ENCODE data around the gene FERMT3.
"Not testable (repeated sequence)": the region's sequence is repeated elsewhere in the genome, so short reads cannot be mapped to it uniquely, and the experiment has no call there.

The FERMT3 gene

GRCh38 chr11:64235437-64236161 is 29.1 kb downstream of the FERMT3 start:
- no peak for DNase-seq (ENCODE audit: low spot score)

- DNase-seq (ENCODE audit: low spot score) = no peak
Observed at GRCh38 chr11:64237484-64237951, 31.0 kb downstream of the FERMT3 start.

- no peak for DNase-seq (ENCODE audit: low spot score)
Observed at GRCh38 chr11:64238076-64238475, 31.6 kb downstream of the FERMT3 start.

GRCh38 chr11:64238999-64239398 is 32.5 kb downstream of the FERMT3 start:
- DNase-seq (ENCODE audit: low spot score) = no peak

- no peak for DNase-seq (ENCODE audit: low spot score)
Observed at GRCh38 chr11:64239662-64240434, 33.3 kb downstream of the FERMT3 start.

- peak; percentile 99 for DNase-seq (ENCODE audit: low spot score)
Observed at GRCh38 chr11:64240435-64241240, 34.1 kb downstream of the FERMT3 start, which contains the start of gene FKBP2. Gene FKBP2, plus strand, starts transcription at chr11:64241095. Its CDS starts 1,293 bp downstream, at chr11:64242388.

DNA sequence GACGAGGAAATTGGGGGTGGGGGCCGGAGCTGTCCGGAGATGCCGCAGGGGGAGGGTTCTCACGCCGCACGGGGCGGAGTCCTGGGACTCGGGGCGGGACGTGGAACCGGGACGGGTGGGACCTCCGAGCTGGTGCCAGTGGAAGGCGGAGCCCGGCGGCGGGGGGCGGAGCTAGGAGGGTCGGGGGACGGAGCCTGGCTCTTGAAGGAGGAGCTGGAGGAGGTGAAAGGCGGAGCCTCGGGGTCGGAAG is 34.6 kb downstream of the FERMT3 start:
- DNase-seq (ENCODE audit: low spot score) = peak; percentile 100

- no peak for DNase-seq (ENCODE audit: low spot score)
Observed at GRCh38 chr11:64241491-64242374, 35.2 kb downstream of the FERMT3 start.

DNA sequence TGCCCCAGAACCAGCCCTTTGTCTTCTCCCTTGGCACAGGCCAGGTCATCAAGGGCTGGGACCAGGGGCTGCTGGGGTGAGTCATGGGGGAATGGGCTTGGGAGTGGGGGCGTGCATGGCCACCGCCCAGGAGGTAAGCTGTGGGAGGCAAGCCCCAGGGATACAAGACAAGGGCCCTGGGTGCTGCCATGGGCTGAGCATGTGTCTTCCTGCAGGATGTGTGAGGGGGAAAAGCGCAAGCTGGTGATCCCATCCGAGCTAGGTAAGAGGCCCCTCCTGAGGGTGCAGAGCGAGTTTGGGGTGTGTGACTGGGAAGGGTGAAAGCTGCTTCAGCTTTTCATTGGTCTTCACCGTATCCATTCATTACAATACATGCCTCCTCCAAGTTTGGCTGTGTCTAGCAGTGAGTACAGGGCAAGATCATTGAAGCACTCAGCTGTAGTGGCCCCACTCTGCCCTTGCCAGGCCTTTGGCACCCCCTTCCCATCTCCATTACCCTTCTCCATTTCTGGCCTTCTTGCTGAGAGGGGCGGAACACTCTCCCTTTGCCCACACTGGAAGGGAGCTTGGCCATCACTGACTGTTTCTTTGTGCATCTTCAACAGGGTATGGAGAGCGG is 36.8 kb downstream of the FERMT3 start:
- DNase-seq (ENCODE audit: low spot score) = no peak

GRCh38 chr11:64244107-64244506 is 37.6 kb downstream of the FERMT3 start:
- no peak for DNase-seq (ENCODE audit: low spot score)

GRCh38 chr11:64244966-64245365 is 38.4 kb downstream of the FERMT3 start:
- no peak for DNase-seq (ENCODE audit: low spot score)

- DNase-seq (ENCODE audit: low spot score) = no peak
Observed at GRCh38 chr11:64245401-64245796, 38.9 kb downstream of the FERMT3 start.

DNA sequence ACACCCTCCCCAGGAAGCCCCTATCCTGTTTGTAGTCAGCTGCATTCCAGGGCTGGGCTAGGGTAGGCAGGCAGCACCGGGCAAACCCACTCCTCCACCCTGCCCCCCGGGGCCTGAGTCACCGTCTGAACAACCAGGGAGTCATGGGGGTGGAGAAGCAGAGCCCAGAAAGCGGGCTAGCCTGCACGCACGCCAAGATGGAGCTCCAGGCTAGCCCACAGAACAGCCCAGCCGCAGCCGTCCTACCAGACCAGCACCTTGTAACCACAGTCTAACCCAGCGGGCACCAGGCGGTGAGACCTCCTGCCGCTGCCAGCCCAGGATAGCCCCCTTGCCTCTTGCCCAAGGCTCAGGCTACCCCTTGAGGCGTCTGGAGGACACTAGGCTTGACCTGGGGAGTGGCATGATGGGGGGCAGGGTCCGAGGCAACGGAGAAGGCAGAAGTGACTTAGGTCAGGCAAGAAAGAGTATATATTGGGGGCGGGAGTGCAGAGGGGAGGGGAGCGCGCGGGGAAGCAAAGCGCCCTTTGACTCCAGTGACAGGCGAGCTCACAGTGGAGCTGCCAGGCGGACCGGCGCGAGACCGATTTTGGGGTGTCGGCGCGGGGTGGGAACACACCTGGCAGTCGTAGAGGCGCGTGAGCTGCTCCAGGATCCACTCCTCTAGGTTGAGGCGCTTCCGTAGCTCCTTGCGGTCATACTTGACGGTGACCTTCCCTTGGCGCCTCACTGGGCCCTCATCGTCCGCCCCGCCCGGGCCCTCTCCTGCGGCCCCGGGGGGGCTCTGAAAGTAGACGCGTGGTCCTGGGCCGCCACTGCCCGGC is 39.5 kb downstream of the FERMT3 start:
- DNase-seq (ENCODE audit: low spot score) = no peak

DNA sequence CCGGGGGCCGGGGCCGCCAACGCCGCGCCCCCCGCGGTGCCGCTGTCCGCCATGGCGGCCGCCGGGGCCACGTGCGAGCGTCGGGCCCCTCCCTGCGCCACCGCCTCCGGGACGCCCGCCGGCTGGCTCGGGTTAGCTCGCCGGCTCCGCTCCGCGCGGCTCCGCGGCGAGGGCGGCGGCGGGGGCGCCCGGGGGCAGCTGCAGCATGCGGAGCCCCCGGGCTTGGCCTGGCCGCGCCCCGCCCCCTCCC is 40.0 kb downstream of the FERMT3 start:
- not testable (repeated sequence) for DNase-seq (ENCODE audit: low spot score)

DNA sequence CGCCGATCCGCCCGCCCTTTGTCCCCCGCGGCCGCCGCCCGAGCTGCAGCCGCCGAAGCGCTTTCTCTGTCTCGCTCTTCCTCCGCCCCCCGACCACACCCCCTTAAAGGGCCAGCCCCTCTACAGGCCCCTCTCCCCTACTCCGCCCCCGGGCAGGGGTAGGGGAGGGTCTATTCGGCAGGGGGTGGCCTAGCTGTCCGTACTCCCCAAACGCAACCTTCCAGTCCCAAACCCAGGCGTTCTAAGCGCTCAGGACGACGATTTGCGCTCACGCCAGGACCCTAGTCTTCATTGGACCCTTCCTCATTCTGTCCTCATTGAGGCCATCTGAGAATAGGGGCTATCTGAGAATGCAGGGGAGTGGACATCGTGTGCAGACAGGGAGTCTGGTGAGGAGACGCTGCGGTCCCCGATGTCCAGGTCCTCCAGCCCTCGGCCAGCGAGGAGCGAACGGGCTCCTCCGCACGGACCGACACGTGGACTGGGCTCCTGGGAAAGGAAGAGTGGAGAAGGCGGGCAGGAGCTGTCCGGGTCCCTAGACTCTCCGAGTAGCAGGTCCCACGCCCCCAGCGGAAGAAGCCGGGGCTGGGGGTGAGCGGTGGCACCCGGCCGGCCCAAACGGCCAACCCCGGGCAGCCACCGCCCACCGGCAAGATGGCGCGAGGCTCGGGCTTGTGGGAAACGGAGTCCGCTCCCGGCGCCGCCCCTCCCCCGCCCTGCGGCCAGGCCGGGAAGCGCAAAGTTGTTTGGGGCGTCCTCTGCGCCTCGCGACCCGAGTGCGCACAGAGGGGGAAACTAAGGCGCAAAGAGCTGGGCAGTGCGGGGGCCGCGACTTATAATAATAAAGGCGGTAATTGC is 40.6 kb downstream of the FERMT3 start, which contains the start of gene PPP1R14B:
Gene PPP1R14B, minus strand, starts transcription at position 73 of the 858 bp plus-strand sequence. CDS start 270 bp downstream, outside the sequence.
- DNase-seq (ENCODE audit: low spot score) = peak; percentile 81

DNA sequence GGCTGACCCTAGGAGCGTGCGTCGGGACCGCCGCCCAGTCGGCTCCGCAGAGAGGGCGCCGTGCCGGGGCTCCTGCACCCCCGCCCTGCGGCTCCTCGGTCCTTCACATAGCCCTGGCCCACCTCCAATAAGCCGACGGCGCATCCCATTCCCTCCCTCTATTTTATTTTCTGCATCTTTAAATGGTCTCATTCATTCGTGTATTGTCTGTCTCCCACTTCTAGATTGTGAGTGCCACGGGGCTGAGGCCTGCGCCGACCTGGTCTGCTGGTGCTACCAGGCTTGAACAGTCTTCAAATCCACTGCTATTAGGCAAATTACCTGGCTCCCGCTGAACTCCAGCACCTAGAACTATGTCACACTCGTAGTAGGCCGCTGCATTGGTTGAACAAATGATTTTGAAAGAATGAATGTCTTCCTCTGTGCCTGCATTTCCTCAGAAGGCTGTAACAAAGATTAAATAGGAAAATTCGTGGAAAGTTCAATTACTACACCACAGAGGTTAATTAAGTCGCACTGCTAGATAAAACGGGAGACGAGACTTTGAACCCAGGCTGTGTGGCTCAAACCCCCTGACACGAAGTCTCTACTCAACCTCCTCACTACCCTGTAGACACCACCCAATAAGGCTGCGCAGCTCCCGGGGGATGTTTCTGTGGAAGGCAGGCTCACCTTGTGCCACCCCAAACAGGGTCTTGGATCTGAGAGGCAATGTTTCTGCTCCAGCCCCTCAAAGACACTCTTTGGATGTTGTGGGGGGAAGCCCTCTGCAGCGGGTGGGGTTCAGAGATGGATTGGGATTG is 41.4 kb downstream of the FERMT3 start:
- no peak for DNase-seq (ENCODE audit: low spot score)

GRCh38 chr11:64248578-64248977 is 42.1 kb downstream of the FERMT3 start:
- no peak for DNase-seq (ENCODE audit: low spot score)

GRCh38 chr11:64249038-64249437 is 42.5 kb downstream of the FERMT3 start:
- no peak for DNase-seq (ENCODE audit: low spot score)
